Calu3 (cell line): ENCODE results near the gene MSANTD2. TPM values are rescaled to one million over a fixed set of nuclear protein-coding genes. Genes with fewer than 3 reads are reported as not detected.

Experiments
- BruUV-seq: library from RNA; stranded (reverse); fragments of 400-500 nt; replicated peaks from 2 replicates; lab custom pipeline; 2021; lab: Mats Ljungman, UMichigan
- CTCF ChIA-PET: fragments of 300-600 bp; sonication (Branson Sonifier 250); formaldehyde crosslinking; loops from one replicate; lab custom pipeline; 2022; ENCODE audit warnings: antibody characterized with exemption; lab: Charles Lee
- DNase-seq: peaks from one replicate; pipeline ENCODE4 v3.0.0; 2022
- H3K27ac Mint-ChIP-seq: one replicate; pipeline ENCODE4 v1.8.0; 2022; ENCODE audit warnings: mixed read lengths; ENCODE audit not compliant: unreplicated experiment
- H3K27me3 Mint-ChIP-seq: one replicate; pipeline ENCODE4 v1.8.0; 2022; ENCODE audit warnings: mixed read lengths; ENCODE audit not compliant: unreplicated experiment
- H3K36me3 Mint-ChIP-seq: one replicate; pipeline ENCODE4 v1.8.0; 2022; ENCODE audit warnings: mild to moderate bottlenecking, moderate library complexity, mixed read lengths; ENCODE audit not compliant: insufficient read depth, unreplicated experiment
- H3K4me1 Mint-ChIP-seq: one replicate; pipeline ENCODE4 v1.8.0; 2022; ENCODE audit warnings: mild to moderate bottlenecking, low read depth, mixed read lengths; ENCODE audit not compliant: unreplicated experiment
- H3K4me3 Mint-ChIP-seq: one replicate; pipeline ENCODE4 v1.8.0; 2022; ENCODE audit warnings: mild to moderate bottlenecking, low read depth, moderate library complexity, mixed read lengths; ENCODE audit not compliant: unreplicated experiment
- H3K9me3 Mint-ChIP-seq: one replicate; pipeline ENCODE4 v1.8.0; 2022; ENCODE audit warnings: low read depth, mixed read lengths; ENCODE audit not compliant: unreplicated experiment
- intact Hi-C: fragments of 100-400 bp; cut with micrococcal nuclease; formaldehyde crosslinking; loops from one replicate; pipeline ENCODE4 v1.10.0; 2022; ENCODE audit not compliant: unreplicated experiment
- total RNA-seq: library from RNA; stranded (reverse); gene quantifications from 2 replicates; pipeline ENCODE4 v1.2.3, GENCODE V29; 2022
- TF ChIP-seq, protein P1 (sequence below): fragments of 200-600 bp; IDR thresholded peaks from one replicate; pipeline ENCODE4 v1.8.0; 2022; ENCODE audit warnings: antibody characterized with exemption; ENCODE audit not compliant: unreplicated experiment

MSANTD2 gene
- total RNA-seq, 1 experiment from 2014 or later: 13.0 TPM

DNA sequence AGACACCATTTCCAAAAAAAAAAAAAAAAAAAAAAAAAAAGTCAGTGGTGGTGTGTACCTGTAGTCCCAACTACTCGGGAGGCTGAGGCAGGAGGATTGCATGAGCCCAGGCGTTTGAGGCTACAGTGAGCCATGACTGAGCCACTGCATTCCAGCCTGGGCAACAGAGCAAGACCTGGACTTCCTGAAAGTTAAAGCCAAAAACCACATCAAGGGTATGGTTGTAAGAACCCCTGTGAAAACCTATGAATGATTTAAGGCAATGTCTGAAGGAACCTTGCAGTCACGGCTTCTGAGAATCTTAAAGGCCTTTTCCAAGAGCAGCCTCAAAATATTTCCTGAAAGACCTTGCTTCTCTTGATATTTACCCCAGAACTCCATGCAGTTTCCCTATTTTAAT is 30.5 kb upstream of the MSANTD2 start:
- CTCF ChIA-PET: no interaction called here

DNA sequence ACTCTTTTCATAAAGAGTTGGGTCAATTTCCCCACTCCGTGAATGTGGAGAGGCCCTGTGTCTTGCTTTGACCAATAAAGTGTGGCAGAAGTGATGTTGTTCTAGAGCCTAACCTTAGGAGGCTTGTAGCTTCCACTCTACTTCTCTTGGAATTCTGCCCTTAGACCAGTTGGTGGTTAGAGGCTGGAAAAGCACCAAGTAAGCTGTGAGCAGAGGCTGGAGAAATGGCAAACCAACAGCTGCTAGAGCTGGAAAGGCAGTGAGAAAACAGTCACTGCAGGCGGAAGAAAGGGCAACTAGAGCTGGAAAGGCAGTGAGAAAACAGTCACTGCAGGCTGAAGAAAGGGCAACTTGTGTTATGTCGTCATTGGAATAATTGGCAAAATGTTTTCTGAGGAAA is 29.8 kb upstream of the MSANTD2 start:
- no peak overlapping the region for H3K4me3 Mint-ChIP-seq
- DNase-seq: no peak
- no peaks in the 10 kb centered on the region for H3K9me3 Mint-ChIP-seq
- H3K36me3 Mint-ChIP-seq: no peaks in the 10 kb centered on the region
- CTCF ChIA-PET: no interaction called here
- no peaks in the 10 kb centered on the region for H3K4me1 Mint-ChIP-seq
- H3K27ac Mint-ChIP-seq: no peak overlapping the region
- peaks cover 28% of the 10 kb centered on the region for H3K27me3 Mint-ChIP-seq
- BruUV-seq: no TSS peak
- TF ChIP-seq, protein P1, sequence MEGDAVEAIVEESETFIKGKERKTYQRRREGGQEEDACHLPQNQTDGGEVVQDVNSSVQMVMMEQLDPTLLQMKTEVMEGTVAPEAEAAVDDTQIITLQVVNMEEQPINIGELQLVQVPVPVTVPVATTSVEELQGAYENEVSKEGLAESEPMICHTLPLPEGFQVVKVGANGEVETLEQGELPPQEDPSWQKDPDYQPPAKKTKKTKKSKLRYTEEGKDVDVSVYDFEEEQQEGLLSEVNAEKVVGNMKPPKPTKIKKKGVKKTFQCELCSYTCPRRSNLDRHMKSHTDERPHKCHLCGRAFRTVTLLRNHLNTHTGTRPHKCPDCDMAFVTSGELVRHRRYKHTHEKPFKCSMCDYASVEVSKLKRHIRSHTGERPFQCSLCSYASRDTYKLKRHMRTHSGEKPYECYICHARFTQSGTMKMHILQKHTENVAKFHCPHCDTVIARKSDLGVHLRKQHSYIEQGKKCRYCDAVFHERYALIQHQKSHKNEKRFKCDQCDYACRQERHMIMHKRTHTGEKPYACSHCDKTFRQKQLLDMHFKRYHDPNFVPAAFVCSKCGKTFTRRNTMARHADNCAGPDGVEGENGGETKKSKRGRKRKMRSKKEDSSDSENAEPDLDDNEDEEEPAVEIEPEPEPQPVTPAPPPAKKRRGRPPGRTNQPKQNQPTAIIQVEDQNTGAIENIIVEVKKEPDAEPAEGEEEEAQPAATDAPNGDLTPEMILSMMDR: no peak
- intact Hi-C loops: no loop called here

More for the DNA sequence above, 30.5 kb upstream of the MSANTD2 start:
- Mint-ChIP-seq H3K9me3 (no peaks in the 10 kb centered on the region), H3K27me3 (peaks cover 28% of the 10 kb centered on the region), H3K4me3 (no peak overlapping the region), H3K27ac (no peak overlapping the region), H3K4me1 (no peaks in the 10 kb centered on the region), H3K36me3 (no peaks in the 10 kb centered on the region)
- no TSS peak for BruUV-seq
- intact Hi-C loops: no loop called here
- DNase-seq: no peak
- TF ChIP-seq, protein P1: no peak

DNA sequence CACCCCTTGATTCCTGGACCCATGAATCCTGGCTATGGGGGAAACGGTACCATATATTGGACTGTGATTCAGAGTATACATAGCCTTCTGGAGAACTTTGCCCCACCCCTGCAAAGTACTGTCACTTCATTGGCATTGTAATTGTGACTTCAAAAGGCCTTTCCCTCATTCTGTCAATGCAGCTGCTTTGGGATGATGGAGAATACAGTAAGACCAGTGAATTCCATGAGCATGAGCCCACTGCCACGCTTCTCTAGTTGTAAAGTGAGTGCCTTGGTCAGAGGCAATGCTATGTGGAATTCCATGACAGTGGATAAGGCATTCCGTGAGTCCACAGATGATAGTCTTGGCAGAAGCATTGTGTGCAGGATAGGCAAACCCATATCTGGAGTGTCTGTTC is 25.7 kb upstream of the MSANTD2 start:
- intact Hi-C loops: no loop called here
- DNase-seq: no peak
- Mint-ChIP-seq H3K27me3 (peaks cover 38% of the 10 kb centered on the region), H3K4me1 (peaks cover 9% of the 10 kb centered on the region), H3K4me3 (no peak overlapping the region), H3K9me3 (no peaks in the 10 kb centered on the region), H3K27ac (no peak overlapping the region), H3K36me3 (no peaks in the 10 kb centered on the region)
- CTCF ChIA-PET: no interaction called here
- TF ChIP-seq, protein P1: no peak
- BruUV-seq: no TSS peak

DNA sequence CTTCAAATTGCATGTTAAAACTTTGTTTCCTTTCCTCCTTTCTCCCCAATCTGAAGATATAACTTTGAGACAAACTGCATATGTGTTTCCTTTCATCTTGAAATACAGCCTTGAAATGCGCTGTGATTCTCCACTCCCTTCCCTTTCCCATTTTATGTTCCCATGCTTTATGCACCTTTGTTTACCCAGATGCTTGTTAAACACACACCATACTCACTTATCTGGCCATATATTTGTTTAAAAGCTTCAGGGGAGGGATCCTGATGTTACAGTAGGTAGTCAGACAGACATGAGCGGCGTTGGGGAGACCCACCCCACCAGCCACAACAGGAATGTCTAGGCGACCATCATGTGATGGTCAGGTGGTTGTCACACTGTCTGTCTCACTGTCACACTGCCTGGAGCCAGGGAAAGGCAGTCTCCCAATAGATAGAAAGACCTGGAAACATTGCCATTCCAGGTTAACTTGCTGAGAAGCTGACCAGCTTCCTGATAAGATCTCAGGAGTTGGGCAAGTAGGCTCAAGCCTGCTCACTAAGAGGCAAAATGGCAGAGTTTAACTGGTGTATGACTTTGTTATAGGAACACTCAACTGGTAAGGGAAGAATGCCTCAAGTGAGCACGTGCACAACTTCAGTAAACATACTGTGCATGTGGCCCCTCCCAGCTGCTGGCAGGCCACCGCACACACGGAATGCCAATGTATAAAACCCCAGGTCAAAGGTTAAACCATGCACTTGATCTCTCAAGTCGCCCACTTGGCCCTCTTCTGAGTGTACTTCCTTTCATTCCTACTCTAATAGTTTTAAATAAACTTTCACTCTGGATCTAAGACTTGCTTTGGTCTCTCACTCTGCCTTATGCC is 23.5 kb upstream of the MSANTD2 start:
- Mint-ChIP-seq H3K4me3 (no peak overlapping the region), H3K9me3 (no peaks in the 10 kb centered on the region), H3K36me3 (no peaks in the 10 kb centered on the region), H3K27me3 (peaks cover 40% of the 10 kb centered on the region), H3K4me1 (peaks cover 9% of the 10 kb centered on the region), H3K27ac (no peak overlapping the region)
- no TSS peak for BruUV-seq
- DNase-seq: no peak
- intact Hi-C loops: no loop called here
- TF ChIP-seq, protein P1: no peak
- CTCF ChIA-PET: interaction anchor here (0.7 kb wide), 1 partner anchor 23 kb away, joined by 3 read pairs; no protein-coding TSS in a partner anchor
